Stimulated activated CD8-positive, alpha-beta memory T cell treated with anti-CD3 and anti-CD28 coated beads, Interleukin-4, amount 100 ng/mL, for 1 hour (primary cell): ENCODE data around the gene PKP1.
"Not testable (repeated sequence)": the region's sequence is repeated elsewhere in the genome, so short reads cannot be mapped to it uniquely, and the experiment has no call there.

Experiments used
- DNase-seq, 2 donors: peaks; one replicate each; pipeline ENCODE4 v3.0.0-alpha.2; 2020; ENCODE audit warnings: low read depth in 2 of 2, low spot score in 1 of 2

Gene PKP1

GRCh38 chr1:201282931-201283829 is at the start of gene PKP1:
PKP1 (plus strand) TSS chr1:201283506; CDS start chr1:201283703, 197 bp downstream.
- no peak for DNase-seq

DNA sequence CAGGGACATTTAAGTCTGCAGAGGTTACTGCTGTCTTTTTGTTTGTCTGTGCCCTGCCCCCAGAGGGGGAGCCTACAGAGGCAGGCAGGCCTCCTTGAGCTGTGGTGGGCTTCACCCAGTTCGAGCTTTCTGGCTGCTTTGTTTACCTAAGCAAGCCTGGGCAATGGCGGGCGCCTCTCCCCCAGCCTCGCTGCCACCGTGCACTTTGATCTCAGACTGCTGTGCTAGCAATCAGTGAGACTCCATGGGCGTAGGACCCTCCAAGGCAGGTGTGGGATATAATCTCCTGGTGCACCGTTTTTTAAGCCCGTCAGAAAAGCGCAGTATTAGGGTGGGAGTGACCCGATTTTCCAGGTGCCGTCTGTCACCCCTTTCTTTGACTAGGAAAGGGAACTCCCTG is 43.7 kb upstream of the PKP1 start:
- DNase-seq, result not testable (repeated sequence)

DNA sequence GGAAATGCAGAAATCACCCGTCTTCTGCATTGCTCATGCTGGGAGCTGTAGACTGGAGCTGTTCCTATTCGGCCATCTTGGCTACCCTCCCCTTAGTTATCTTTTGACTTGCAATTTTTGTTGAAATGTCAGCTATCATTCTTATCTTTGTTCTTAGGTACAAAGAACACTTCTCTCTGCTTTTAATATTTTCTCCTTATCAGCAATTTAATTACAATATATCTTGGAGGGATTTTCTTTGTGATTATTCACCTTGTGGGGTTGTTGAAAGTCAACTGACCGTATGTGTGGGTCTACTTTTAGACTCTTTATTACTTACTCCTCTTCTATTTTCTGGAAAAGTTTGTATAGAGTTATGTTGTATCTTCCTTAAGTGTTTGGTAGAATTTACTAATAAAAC is 43.1 kb upstream of the PKP1 start:
- DNase-seq, result no peak

DNA sequence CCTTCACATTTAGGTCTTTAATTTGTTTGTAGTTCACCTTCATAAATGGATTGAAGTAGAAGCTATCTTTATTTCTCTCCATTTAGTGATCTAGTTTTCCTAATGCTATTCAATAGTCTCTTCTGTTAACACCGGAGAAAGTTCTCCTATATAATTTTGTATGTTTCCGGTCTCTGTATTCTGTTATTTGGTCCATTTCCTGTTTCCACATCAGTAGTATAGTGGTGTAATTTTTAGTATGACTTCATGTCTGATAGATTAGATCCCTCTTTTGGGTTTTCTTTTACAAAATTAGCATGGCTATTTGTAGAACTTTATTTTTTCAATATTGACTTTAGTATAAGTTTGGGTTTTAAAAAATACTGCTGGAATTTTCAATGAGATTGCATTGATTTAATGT is 41.6 kb upstream of the PKP1 start:
- no peak for DNase-seq

DNA sequence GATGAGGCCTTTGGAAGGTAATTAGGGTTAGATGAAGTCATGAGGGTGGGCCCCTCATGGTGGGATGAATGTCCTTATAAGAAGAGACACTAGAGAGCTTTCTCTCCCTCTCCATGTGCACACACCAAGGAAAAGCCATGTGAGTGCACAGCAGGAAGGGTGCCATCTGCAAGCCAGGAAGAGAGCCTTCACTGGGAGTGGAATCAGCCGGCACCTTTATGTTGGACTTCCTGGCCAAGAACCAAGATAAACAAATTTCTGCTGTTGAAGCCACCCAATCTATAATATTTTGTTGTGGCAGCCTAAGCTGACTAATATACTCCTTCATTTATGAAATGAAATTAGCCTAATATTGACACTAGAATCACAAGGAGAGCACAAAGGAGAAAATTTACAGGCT is 38.2 kb upstream of the PKP1 start:
- no peak for DNase-seq

- DNase-seq, result no peak
Observed at GRCh38 chr1:201248721-201249559, 34.4 kb upstream of the PKP1 start.

- DNase-seq, result no peak
Observed at GRCh38 chr1:201250326-201251011, 32.8 kb upstream of the PKP1 start.

DNA sequence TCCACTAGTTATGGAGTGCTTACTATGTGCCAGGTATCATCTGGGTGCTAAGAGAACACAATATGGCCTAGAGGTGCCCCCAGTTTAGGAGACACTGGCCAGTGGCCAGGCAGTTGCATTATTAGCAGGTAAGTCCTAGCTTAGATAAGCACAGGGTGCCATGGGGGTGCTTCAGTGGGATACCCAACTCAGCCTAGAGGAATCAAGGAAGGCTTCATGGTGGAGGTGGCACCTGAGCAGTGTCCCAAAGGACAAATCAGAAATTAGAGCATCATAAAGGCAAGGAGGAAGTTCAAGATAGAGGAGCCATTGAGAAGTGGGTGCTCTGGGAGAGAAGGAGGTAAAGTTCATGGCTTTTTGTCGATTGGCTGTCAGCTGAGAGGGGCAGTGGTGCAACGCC is 31.9 kb upstream of the PKP1 start:
- DNase-seq, result no peak

GRCh38 chr1:201251851-201252430 is 31.4 kb upstream of the PKP1 start:
- DNase-seq, result no peak

DNA sequence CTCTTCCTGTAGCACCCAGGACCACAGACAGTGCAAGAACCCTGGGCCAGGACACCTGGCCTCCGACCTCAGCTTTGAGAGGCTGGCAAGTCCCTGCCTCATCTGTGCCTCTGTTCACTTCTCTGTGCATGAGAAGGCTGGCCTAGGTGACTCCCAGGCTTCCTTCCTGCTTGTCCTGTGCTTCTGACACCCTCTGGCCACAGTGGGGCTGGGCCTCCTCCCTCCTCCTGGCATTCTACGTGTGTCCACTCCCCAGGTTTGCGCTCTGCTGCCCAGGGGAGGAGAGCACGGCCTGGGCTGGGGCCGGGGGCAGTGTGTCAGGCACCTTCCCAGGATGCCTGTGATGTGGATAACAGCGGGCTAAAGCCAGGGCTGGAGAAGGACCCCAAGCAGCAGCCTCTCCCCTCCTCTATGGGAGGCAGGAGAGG is 30.3 kb upstream of the PKP1 start:
- DNase-seq, result no peak

DNA sequence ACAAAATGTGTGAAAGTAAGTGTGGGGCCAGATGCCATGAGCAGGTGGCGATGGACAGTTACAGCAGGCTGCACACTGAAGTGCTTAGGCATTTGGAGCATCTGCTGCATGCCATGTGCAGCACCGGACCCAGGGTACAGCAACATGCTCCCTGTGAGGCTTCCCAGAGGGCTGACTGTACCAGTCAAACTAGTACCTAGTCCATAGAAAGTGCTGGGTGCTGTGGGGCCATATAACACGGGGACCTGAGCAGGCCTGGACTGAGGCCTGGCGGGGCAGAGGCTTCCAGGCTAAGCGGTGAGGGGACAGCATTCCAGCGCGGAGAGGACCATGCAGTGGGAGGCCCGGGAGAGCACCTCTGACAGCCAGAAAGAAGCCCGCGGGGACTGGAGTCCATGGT is 29.9 kb upstream of the PKP1 start:
- no peak for DNase-seq

DNA sequence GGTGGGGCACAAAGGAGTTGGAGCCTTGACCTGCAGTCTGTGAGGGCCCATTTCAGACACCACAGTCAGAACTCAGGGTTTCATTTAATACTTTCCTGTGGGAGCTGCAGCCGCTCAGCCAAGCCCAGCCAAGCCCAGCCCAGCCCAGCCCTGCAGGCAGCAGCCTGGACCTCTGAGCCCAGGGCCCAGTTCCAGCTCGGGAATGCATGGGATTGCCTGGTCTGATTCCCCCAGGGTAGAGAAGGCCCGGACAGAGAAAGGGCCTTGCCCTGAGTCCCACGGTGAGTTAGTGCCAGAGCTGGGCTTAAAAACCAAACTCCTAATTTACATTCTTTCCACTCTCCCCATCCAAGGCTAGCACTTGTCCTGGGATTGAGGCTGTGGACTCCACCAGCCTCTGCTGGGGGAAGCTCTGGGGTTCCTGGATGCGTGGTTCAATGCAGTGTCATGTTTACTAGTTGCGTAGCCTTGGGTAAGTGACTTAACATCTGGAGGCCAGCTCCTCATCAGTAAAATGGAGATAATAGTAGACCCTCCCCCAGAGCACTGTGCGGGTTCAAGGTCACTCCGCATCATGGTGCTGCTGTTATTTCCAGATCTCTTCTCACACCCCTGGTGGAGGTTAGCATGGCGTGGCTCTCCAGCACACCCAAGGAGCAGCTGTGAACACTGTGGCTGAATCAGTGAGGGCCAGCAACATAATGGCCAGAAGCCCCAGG is 29.2 kb upstream of the PKP1 start:
- DNase-seq, result no peak

- peak; percentile 24 to 49 for DNase-seq
Observed at GRCh38 chr1:201254625-201255478, 28.5 kb upstream of the PKP1 start.

DNA sequence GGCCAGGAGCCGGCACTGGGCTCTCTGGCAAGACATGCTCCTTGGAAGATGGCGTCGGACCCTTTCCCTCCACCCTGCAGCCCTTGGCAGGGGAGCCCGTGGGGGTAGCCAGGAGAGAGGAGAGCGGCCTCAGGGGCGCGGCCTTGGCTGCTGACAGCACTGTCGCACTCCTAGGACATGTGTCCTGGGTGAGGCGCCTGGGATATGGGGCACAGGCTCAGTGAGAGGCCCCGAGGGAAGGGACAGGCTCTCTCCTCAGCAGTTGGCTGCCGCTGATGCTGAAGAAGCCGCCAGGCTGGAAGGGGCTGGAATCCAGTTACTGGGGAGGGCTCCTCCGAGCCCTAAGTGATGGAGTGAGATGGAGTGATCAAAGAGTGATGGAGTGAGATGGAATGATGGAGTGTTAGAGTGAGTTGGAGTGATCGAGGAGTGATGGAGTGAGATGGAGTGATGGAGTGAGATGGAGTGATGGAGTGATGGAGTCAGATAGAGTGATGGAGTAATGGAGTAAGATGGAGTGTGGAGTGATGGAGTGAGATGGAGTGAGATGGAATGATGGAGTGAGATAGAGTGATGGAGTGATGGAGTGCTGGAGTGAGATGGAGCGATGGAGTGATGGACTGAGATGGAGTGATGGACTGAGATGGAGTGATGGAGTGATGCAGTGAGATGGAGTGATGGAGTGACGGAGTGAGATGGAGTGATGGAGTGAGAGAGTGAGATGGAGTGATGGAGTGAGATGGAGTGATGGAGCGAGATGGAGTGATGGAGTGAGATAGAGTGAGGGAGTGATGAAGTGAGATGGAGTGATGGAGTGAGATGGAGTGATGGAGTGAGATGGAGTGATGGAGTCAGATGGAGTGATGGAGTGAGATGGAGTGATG is 27.6 kb upstream of the PKP1 start:
- DNase-seq, result no peak

- DNase-seq, result not testable (repeated sequence)
Observed at GRCh38 chr1:201258132-201258531, 25.2 kb upstream of the PKP1 start.

DNA sequence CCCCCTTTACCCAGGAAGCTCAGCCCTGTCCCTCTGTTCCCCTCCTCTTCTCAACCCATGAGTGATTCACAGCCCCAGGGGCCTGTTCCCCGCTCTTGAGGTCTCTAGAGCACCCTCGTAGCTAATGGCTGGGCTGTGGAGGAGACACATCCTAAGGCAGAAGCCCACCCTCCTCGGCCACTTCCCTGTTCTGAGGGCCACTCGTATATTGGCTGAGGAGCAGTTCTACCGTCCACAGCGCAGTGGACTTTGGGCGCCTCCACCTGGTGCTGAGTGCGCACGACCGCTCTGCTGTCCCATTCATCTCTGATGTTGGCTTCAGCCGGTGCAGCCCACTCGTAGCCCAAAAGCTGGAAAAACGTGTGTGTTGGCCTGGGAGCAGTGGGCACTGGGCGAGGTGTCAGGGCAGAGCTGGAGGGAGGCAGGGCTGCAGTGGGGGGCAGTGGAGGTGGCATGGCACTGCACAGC is 24.5 kb upstream of the PKP1 start:
- no peak for DNase-seq

DNA sequence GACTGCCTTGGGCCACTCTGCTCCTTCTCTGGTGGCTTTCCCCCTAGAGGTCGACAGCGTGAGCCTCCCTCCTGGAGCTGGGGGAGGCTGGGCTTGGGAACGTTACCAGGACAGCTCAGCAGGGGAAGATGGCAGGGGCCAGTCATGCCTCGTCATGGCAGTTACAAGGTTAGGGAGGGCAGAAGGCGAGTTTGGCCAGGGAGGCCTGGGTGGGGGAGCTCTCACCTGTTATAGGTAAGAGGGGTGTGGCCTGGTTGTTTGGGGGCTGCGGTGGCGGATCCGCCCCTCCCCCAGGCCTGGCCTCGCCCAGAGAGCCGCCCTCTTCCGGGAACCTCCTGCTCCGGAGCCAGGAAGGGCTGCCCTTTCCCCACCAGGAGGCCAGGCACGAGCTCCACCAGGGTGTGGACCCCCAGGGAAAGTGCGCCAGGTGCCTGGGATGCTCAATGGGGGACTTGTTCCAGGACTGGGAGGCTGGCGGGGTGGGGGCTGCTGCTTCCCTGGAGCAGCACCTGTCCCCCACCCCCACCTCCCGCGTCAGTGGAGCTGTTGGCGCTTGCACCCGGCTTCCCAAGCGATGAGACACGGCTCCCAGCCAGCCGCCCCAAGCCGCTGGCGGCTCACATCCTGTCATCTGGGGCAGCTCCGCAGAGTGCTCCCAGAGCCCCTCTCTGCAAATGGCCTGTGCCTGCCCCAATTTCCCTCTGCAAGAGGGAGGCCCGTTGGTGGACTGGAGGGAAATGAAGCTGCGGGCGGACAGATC is 23.6 kb upstream of the PKP1 start:
- no peak for DNase-seq

DNA sequence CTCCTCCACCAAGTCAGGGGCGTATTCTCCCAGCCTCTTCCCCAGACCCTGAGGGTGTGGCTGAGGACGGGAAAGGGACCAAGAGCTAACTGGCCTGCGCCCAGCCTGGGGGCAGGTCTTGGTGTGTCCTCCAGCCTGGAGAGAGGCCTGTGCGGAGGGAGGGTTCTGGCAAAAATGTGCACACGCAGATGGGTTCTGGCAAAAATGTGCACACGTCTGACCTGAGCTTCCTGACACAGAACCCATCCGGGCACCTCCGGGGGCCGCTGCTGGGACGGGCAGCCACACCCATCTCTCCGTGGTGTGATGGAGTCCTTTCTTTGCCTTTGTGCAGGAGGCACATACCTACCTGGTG is 23.1 kb upstream of the PKP1 start:
- no peak for DNase-seq
